ENCODE measurements around the gene GMPR2.

DNA sequence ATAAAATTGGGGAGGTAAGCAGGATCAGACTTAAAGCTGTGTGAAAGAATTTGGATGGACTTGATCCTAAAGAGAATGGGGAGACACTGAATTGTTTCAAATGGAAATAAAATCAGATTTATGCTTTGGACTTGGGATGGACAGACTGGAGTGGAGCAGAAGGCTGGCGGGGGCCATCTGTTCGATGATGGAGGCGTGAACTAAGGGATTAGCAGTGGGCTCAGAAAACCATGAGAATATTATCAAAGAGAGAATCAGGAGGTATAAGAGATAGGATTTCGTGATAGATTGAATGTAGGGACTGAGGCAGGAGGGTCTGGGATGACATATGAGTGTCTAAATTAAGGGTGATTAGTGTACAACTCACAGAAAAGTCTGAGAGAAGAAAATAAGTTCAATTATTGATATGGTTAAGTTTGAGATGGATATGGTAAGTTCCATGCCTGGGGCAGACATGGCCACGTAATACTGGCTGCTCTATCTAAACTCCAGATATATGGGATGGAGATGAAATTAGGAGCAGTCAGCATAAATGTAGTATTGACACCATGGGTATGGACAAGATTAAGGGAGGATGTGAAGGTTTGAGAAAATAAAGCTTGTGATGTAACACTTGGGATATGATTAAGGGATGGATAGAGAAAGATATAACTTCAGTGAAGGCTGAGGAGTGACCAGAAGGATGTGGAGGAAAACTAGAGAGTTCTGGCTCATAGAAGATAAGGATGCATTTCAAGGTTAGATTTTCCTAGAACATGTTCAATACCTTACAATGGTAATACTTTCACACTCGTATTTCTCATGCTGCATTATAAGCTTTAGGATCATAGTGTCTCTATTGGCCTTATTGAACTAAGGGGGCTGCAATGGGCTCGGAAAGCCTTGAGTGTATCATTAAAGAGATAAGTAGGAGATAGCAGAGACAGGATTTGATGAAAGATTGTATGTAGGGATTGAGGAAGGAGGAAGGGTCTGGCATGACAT is 28.3 kb upstream of the GMPR2 start:
- TF ChIP-seq, protein P1, sequence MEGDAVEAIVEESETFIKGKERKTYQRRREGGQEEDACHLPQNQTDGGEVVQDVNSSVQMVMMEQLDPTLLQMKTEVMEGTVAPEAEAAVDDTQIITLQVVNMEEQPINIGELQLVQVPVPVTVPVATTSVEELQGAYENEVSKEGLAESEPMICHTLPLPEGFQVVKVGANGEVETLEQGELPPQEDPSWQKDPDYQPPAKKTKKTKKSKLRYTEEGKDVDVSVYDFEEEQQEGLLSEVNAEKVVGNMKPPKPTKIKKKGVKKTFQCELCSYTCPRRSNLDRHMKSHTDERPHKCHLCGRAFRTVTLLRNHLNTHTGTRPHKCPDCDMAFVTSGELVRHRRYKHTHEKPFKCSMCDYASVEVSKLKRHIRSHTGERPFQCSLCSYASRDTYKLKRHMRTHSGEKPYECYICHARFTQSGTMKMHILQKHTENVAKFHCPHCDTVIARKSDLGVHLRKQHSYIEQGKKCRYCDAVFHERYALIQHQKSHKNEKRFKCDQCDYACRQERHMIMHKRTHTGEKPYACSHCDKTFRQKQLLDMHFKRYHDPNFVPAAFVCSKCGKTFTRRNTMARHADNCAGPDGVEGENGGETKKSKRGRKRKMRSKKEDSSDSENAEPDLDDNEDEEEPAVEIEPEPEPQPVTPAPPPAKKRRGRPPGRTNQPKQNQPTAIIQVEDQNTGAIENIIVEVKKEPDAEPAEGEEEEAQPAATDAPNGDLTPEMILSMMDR (IDR thresholded peaks at IDR 0.05 in 8 of 11, conservative IDR thresholded peaks at IDR 0.05 in 3 of 11) = no peak
- TF ChIP-seq POLR2A (IDR thresholded peaks at IDR 0.05) = no peak

All from spleen (tissue), 7 donors.